ENCODE data around the gene ENKUR. TPM values are rescaled to one million over a fixed set of nuclear protein-coding genes. Genes with fewer than 3 reads are reported as not detected.

Gene ENKUR
- total RNA-seq, 1 donor from 2014 or later, result not detected

GRCh38 chr10:24944512-24945255 lies 71.3 kb downstream of the ENKUR start:
- Mint-ChIP-seq H3K27me3 (no peaks in the 10 kb centered on the region), H3K4me1 (peaks cover 3% of the 10 kb centered on the region), H3K4me3 (no peak overlapping the region), H3K36me3 (ENCODE audit: low read depth) (no peaks in the 10 kb centered on the region), H3K27ac (no peak overlapping the region), H3K9me3 (no peaks in the 10 kb centered on the region)
- DNase-seq, result peak; percentile 50
- intact Hi-C loops (cut with micrococcal nuclease), result loop anchor here (5.0 kb wide), 1 partner anchor 122 kb away; no protein-coding TSS in a partner anchor

DNA sequence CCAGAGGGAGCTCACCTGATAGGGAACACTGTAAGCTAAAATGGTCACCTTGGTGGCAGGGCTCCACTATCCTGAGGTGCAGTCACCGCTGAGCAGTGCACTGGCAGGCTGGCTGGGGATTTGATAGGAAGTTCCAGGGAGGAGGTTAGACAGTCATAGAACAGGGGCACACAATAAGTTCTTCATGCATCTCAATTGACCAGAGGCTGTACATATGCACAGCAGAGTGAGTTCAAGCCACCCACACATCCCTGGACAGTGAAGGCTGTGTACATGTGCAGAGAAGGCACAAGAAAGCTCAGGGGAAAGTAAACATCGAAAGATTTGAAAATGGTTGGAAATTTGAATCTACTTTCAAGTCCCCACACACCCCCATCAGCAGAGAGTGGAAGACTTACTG lies 77.4 kb downstream of the ENKUR start:
- intact Hi-C loops (cut with micrococcal nuclease), result no loop called here
- H3K4me1 Mint-ChIP-seq, result no peaks in the 10 kb centered on the region
- DNase-seq, result peak; percentile 45
- H3K27me3 Mint-ChIP-seq, result no peaks in the 10 kb centered on the region
- no peak overlapping the region for H3K4me3 Mint-ChIP-seq
- H3K9me3 Mint-ChIP-seq, result no peaks in the 10 kb centered on the region
- no peak overlapping the region for H3K27ac Mint-ChIP-seq
- H3K36me3 Mint-ChIP-seq (ENCODE audit: low read depth), result no peaks in the 10 kb centered on the region

DNA sequence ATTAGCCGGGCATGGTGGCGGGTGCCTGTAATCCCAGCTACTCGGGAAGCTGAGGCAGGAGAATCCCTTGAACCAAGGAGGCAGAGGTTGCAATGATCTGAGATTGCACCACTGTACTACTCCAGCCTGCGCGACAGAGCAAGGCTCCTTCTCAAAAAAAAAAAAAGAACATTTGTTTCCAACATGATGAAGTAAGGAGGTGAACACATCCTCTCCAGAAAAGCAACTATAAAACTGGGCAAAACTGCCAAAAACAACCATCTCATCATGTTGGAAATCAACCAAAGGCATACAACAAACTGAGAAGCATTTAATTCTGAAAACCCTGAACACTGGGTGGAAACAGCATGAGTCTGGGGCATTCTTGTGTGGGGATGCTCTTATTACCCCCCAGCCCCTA lies 77.9 kb downstream of the ENKUR start:
- Mint-ChIP-seq H3K27me3 (no peaks in the 10 kb centered on the region), H3K4me1 (no peaks in the 10 kb centered on the region), H3K36me3 (ENCODE audit: low read depth) (no peaks in the 10 kb centered on the region), H3K9me3 (no peaks in the 10 kb centered on the region), H3K27ac (no peak overlapping the region), H3K4me3 (no peak overlapping the region)
- DNase-seq, result no peak
- intact Hi-C loops (cut with micrococcal nuclease), result no loop called here

DNA sequence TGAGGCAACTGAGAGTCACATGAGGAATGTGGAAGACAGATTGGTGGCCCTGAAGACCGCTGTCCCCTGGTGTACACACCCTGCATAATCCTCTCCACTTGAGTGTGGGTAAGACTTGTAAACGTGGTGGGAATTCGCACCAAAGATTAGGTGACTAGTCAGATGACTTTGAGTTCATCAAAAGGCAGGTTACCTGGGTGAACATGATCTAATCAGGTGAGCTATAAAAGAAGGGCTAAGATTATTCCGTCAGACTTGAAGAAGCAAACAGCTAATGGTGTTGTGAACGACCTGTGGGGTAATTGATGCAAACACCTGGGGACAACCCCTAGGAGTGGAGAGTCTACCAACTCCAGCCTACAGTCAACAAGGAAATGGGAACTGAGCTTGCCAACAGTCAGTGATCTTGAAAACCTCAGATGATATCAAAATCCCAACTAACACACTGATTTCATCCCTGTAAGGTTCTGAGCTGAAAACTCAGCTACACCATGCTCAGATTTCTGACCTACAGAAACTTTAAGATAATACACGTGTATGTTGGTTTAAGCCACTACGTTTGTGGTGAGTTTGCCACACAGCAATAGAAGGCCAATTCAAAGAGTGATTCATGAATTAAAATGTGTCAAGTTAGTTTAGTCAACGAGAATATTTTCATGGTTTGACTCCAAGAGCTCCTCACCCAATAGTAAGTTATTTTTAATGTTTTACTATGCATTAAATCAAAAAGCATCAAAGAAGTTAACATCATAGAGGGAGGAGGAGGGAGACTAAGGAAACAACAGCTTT lies 80.3 kb downstream of the ENKUR start:
- no peaks in the 10 kb centered on the region for H3K9me3 Mint-ChIP-seq
- H3K4me3 Mint-ChIP-seq, result no peak overlapping the region
- DNase-seq, result peak; percentile 49
- no peak overlapping the region for H3K27ac Mint-ChIP-seq
- H3K4me1 Mint-ChIP-seq, result no peaks in the 10 kb centered on the region
- no peaks in the 10 kb centered on the region for H3K36me3 Mint-ChIP-seq (ENCODE audit: low read depth)
- intact Hi-C loops (cut with micrococcal nuclease), result no loop called here
- peaks cover 3% of the 10 kb centered on the region for H3K27me3 Mint-ChIP-seq

Other genes with a start within 250 kb of the ENKUR start
- 0.21 and 0.50 TPM in 2 replicates for gene PRTFDC1, start 63.6 kb downstream of the ENKUR start, total RNA-seq
- 3.6 and 4.2 TPM in 2 replicates for gene THNSL1, start 454 bp upstream of the ENKUR start, total RNA-seq
- gene GPR158, start 158.8 kb upstream of the ENKUR start, total RNA-seq, result not detected in 2 replicates